ENCODE results near the gene NUP153.
"Not testable (repeated sequence)": the region's sequence is repeated elsewhere in the genome, so short reads cannot be mapped to it uniquely, and the experiment has no call there.

Gene NUP153

DNA sequence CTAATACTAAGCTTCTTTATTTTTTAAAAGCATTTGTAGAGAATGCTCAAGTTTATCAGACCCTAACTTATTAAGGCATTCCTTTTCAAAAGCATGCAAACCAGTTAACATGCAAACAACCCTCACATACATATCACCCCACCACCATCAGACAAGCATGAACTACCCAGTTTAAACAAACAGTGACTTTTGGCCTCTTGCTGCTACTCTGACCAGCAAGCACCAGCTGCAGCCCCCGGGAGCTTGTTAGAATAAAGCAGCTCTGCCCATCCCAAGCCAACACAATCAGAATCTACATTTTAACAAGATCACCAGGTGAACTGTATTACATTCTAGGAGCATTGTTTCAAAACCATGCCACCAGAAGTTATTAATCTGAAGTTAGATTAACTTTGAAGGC, 5.9 kb upstream of the NUP153 start:
- no peak for DNase-seq

DNA sequence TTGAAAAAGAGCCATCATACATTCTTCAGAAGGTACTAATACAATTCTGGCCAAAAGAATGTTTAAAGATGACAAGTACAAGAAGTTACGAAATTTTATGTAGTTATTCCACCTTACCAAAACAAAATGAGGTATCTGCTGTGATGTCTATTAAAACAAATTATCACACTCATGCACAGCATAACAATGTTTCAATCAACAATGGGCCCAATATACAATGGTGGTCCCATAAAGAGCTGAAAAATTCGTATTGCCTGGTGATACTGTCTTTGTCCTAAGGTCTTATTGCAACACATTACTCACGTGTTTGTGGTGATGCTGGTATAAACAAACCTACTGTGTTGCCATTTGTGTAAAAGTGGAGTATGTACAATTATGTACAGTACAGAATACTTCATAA, 3.6 kb upstream of the NUP153 start:
- no peak for DNase-seq

DNA sequence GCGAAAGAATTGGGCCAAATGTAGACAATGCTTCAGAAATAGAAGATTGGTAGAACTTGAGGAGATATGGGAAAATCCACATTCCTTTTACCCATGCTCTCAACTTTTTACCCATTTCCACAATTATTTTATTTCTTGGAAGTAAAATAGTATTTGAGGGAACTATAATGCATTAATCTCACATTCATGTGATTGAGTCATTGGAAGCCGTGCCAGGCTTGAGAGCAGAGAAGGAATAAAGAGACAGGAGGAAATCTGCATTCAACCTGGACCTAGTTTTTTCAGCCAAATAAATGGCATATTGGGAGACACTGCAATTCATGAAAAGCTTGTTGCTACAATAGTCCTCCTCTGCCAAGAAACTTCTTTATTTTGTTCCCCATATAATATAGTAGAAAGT, 2.8 kb upstream of the NUP153 start:
- no peak for DNase-seq

DNA sequence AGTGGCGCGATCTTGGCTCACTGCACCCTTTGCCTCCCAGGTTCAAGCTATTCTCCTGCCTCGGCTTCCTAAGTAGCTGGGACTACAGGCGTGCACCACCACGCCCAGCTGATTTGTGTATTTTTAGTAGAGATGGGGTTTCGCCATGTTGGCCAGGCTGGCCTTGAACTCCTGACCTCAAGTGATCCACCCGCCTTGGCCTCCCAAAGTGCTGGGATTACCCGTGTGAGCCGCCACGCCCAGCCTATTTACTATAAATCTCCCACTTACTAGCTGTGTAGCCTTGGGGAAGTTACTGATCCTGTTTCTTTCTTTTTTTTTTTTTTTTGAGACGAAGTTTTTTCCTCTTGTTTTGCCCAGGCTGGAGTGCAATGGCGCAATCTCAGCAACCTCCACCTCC, 1.3 kb upstream of the NUP153 start:
- DNase-seq = not testable (repeated sequence)

DNA sequence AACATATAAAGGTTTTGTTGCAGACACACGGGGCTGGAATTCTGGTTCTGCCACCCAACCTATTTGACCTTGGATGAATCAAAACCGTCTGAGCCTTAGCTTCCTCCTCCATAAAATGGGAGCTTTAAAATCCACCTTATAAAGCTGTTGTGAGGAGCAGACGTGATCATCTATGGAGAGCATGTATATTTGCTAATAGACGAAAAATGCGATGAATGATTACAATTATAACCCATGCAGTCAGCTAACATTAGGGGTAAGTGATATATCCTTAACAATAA, 586 bp upstream of the NUP153 start:
- no peak for DNase-seq

DNA sequence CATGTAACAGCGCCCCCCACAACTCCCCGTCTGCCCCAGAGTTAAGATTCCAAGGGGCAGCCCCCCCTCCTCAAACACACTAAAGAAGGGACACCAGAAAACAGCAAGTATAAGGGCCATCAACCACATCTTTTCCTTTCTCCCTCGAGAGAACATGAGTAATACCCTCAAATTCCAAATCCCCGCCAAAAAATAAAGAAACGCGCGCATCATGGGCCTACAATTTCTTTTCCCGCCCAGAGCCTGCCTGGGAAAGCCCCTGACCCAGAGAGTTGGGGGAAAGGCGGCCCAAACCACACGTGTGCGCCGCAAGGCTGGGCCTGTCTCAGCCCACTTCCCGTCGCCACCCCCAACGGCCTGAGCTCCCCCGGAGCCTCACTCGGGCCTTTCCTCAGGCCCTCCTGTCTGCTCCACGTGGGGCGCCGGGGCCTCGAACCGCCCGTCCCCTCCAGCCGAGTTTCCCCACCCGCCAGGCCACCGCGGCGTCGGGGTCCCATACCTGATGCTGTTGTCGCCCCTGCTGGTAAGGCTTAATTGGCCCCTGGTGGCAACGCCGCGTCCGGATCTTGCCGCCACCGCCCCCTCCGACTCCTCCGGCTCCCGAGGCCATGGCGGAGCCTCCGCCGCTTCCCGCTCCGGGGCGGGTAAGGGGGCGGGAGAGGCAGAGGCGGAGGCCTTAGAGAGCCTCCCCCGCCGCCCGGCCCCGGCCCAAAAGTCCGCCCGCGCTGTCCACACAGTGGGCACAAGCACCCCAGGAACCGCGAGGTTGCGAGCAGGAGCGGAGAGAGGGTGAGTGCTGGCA, 746 bp downstream of the NUP153 start:
- DNase-seq = peak; percentile 62

DNA sequence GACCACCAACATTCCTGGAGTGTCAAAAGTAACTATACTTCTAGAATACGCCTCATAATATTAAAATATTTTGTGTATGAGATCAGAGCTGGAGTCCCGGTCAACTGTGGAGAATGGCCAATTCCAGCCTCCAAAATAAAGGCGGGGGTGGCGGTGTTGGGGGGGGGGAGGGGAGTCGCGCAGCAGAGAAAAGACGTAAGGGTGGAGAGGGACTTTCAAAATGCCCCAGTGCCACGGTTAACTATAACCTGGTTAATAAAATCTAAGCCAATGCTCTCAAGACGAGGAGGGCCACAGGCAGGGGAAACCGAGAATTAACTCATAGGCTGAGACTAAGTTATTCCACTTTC, 1.3 kb downstream of the NUP153 start:
- peak; percentile 23 for DNase-seq

DNA sequence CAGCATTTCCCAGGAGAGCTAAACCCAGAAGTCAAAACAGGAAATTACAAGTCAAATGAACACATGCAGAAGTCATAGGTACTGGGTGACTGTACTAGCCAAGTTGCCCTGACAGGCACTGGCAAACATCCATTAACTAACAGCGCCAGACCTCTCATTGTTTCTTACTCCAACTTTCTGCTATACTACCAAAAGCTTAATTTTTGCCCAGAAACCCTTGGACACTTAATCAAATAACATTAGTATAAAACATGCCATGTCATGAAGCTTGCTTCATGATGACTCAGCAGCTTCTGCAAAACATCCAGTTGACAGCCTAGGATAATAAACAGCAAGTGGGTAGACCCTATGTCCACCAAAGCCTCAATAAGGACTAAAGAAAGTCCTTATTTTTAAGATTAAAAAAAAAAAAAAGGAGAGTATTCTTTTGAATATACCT, 3.5 kb downstream of the NUP153 start:
- DNase-seq = no peak

DNA sequence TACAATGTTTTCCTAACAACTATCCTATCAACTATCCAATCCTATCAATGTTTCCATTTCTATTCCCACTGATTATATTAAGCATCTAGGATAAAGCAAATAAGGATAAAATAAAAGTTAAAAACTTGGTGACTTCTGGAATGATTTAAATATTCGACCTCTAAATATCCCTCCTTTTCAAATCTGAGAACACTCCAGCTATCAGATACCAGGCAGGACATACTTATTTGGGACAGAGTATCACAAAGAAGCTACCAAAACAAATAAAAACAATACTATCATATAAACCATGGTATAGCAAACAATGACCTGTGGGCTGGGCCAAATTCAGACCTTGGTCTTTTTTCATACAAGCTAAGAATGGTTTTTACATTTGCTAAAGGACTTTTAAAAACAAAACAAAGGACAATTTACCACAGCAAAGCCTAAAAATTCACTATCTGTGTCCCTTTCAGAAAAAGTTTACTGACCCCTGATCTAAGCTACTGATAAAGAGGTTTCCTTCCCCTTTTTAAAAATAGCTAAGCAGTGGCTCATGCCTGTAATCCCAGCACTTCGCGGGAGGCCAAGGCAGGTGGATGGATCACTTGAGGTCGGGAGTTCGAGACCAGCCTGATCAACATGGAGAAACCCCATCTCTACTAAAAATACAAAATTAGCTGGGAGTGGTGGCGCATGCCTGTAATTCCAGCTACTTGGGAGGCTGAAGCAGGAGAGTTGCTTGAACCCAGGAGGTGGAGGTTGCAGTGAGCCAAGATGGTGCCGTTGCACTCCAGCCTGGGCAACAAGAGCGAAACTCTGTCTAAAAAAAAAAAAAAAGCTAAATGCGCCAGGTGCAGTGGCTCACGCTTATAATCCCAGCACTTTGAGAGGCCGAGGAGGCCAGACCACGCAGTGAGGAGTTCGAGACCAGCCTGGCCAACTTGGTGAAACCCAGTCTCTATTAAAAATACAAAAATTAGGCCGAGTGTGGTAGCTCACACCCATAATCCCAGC, 6.0 kb downstream of the NUP153 start:
- DNase-seq = no peak

DNA sequence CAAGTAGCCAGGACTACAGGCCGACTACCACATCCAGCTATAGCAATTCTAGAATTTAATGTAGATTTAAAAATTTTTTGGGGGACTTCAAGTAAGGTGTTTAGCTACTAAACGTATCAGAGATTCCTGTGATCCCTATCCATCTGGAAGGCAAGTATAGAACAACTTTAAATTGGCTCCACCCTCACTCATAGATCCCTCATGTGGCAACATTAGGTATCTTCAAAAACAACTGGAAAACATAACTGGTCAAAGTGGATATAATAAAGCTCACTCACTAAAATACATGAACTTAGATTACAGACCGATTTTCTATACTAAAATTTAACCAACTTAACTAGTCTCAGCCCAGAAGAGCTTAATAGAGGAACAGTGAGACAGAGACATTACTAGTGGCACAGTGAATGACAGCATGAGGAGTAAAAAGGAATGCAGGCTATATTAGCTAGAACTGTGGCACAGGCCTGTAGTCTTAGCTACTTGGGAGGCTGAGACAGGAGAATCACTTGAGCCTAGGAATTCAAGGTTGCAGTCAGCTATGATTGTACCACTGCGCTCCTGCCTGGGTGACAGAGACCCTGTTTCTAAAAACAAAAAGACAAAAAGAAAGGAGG, 14.7 kb downstream of the NUP153 start:
- DNase-seq = no peak

DNA sequence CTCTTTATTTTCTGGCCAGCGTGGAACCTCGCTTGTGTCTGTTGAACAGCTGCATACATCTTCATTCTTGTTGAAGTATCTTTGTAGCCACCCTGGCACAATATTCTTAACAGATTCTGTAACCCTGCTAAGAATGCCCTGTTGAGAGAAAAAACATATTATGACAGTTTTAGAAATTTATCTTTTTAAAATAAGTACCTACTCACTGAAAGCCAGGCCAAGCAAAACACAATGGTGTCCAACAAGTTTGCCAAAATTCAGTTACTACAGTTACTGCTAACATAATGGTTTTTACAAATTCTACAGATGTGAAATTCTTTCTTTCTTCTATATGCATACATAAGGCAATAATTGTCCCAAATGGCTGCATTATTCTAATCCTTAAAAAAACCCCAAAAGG, 18.2 kb downstream of the NUP153 start:
- DNase-seq = no peak

DNA sequence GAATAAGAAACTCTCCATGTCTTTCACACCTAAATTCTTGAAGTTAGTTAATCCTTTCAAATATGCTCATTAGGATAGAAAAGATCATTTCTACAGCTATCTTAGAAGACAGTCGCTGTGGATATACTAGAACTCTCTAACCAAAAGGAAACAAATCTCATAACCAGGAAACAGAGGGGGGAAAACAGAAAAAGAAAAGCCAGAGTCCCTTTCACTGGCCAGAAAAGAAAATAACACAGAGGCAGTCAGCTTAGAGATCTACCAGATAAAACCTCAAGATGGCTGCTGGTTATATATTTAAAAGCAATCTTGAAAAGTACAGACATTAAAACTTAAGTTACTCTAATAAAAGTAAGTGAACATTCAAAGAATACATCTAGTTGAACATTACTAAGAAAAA, 19.6 kb downstream of the NUP153 start:
- no peak for DNase-seq

DNA sequence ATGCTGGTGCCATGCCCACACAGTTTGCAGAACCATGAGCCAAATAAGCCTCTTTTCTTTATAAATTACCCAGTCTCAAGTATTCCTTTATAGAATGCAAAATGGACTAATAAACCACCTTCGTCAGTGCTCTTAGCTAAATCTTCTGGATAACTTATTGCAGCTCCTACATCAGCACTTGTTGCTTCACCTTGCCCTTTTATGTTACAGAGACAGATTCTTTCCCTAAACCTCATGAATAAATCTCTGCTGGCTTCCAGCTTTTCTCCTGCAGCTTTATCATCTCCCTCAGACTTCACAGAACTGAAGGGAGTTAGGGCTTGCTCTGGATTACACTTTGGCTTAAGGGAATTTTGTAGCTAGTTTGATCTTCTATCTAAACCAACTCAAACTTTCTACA, 22.6 kb downstream of the NUP153 start:
- no peak for DNase-seq

DNA sequence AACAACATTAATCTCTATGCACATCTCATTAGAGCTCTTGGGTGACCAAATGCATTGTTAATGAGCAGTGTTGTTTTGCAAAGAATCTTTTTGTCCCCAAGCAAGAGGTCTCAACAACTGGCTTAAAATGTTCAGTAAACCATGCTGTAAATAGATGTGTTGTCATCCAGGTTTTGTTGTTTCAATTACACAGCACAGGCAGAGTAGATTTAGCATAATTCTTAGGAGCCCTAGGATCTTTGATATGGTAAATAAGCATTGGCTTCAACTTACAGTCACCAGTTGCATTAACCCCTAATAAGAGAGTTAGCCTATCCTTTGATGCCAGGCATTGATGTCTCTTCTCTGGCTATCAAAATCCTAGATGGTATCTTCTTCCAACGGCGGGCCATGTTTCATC, 23.3 kb downstream of the NUP153 start:
- no peak for DNase-seq

DNA sequence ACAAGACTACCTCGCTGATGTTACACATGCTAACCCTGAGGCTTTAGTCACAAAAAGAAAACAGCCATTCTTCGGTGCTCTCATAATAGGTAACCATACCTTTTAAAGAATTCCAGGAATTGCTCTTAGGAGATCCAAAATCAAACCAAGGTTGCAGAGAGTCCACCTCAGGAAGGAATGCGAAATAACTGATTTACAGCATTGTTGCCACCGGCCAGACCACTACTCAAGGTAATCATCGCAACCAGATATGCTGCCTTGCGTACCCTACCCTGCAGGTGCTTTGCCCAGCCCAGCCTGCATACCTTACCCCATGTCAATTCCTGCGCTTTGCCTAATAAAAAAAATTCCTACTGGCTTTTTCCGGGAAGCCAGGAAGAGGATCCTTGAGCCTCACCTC, 27.0 kb downstream of the NUP153 start:
- no peak for DNase-seq

DNA sequence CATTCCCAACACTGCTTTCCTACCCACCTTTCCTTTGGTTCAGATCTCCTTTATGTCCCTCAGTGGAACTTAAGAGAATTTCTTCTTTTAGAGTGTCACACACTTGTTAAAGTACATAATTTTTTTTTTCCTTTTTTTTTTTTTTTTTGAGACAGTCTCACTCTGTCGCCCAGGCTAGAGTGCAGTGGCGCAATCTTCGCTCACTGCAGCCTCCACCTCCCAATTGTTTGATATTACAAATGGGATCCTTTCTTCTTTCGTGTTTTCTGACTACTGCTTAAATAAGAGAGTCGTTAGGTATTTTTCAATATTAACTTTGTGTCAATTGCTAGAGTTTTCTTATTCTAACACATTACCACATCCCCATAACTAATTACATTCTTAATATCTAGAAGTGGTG, 29.1 kb downstream of the NUP153 start:
- no peak for DNase-seq

DNA sequence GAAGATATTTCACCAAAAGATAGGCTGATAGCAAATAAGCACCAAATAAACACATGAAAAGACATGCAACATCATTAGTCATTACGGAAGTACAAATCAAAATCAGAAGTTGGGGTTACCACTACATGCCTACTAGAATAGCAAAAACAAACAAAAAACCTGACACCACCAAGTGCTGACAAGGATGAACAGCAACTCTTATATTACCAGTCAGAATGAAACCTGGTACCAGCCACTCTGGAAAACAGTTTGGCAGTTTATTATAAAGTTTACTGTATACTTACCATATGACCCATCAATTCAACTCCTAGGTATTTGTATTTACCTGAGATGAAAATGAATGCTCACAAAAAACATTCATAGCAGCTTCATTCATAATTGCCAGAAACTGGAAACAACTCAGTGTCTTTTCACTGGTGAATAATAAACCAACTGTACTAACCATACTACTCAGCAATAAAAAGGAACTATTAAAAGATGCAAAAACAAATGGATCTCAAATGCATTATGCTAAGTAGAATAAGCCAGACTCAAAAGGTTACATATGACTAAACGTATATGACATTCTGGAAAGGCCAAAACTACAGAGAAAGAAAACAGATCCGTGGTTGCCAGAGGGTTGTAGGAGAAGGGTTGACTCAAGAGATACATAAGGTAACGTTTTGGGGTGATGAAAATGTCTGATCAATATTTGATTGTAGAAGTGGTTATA, 33.0 kb downstream of the NUP153 start:
- DNase-seq = no peak

DNA sequence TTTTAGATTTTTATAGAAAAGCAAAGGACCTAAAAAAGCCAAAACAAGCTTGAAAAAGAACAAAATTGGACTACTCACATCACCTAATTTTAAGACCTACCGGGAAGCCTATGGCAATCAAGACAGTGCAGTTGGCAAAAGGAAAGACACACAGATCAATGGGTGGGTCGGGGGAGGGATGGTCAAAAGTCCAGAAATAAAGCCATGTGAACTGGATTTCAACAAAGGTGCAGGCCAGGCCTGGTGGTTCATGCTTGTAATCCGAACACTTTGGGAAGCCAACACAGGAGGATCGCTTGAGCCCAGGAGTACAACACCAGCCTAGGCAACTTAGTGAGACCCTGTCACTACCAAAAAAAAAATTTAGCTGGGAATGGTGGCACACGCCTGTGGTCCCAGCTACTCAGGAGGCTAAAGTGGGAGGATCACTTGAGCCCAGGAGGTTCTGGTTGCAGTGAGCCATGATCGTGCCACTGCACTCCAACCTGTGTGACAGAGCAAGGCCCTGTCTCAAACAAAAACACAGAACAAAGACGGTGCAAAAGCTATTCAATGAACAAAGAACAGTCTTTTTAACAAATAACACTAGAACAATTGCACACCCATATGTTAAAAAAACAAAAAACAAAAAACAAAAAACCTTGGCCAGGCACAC, 34.5 kb downstream of the NUP153 start:
- no peak for DNase-seq

DNA sequence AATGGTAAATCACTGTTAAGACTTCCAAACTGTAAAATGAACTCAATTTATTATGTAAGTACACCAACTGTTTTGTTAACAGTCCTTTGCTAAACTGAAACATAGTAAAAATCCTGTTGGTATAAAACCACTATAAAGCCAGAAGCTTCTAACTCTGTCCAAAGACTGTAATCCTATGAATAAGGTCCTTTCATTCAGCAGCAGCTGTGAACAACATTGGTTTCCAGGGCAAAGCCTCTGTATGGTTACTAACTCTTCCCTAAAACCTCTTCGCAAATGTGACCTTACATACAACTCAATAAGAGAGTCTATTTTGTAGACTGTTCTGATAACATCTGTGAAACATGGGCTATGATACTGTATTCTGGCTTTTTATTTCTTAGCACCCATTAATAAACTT, 40.1 kb downstream of the NUP153 start:
- no peak for DNase-seq

DNA sequence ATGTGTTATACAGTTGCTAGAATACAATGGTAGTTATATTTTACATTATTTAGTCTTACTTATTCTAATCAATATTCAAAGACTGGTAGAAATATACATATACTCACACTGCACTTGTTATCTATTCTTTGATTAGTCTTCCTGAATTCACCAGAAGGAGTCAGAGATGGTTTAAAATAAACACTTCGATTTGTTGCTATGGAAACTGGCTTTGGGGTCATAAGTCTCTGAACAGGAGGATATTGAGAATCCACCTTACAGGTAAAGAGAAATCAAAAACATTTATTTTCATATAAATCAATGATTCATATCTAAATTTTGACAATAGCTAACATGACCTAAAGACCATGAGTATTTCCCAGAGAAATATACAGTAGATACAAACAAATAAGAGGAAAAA, 41.6 kb downstream of the NUP153 start:
- no peak for DNase-seq

DNA sequence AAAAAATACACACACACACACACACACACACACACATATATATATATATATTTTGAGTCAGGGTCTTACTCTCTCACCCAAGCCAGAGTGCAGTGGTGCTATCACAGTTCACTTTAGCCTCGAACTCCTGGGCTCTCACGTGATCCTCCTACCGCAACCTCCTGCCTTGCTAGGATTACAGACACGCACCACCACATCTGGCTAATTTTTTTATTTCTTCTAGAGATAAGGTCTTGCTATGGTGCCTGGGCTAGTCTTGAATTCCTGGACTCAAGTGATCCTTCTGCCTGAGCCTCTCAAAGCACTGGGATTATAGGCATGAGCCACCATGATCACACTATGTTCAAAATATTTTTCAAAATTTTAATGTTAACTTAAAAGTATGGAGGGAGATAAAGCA, 43.5 kb downstream of the NUP153 start:
- no peak for DNase-seq

DNA sequence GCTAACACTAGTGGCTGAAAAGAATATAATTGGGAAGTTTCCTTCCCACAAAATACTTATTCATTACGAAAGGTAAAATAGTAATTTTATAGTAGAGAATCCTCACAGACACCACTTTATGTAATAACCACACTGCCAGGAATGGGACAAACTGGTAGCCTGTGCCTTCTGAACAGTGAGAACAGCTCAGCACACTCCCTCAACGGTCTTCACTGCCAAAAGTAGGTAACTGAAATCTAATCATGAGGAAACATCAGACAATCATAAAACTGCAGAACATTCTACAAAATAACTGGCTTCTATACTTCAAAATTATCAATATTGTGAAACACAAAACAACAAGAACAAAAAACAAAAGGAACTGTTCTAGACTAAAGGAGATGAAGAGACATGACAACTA, 44.1 kb downstream of the NUP153 start:
- DNase-seq = no peak

DNA sequence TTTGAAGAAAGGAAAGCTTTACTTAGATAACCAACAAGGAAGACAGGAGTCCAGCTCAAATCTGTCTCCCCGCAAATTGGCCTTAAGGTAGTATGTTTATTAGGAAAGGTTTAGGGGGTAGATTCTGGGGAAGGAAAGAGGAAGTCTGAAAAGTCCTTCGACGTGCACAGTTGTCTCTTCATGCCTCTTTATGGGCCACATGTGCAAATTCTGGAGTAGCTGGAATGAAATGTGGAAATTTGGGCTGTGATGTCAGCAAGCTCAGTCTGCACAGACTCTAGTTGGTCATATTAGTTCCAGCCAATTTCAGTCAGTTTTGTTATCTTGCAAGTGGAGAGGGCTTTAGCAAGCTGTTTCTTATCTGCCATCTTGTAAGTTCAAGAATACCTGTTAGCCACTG, 50.1 kb downstream of the NUP153 start:
- no peak for DNase-seq
